GM12878 (cell line): ENCODE results near the gene NOP9. TPM values are rescaled to one million over a fixed set of nuclear protein-coding genes. Genes with fewer than 3 reads are reported as not detected.
A peak's percentile ranks its signal among the peaks of the same experiment; 100 is the strongest.

Source experiments
- ATAC-seq: fragments of 200-7000 bp; cut with Tn5 transposase; 3 replicates; pipeline ENCODE4 v1.9.1; 2020; ENCODE audit warnings: mild to moderate bottlenecking, moderate library complexity
- BruUV-seq: library from RNA; stranded (reverse); fragments of 400-500 nt; replicated peaks from 2 replicates; lab custom pipeline; 2021; lab: Mats Ljungman, UMichigan
- CTCF ChIA-PET: fragments of 300-600 bp; sonication (Branson Sonifier 250); formaldehyde crosslinking; extraction: SDS; loops from one replicate; lab custom pipeline; 2021; ENCODE audit warnings: inconsistent platforms; lab: Yijun Ruan, JAX
- POLR2A ChIA-PET: fragments of 350-600 bp; formaldehyde crosslinking; extraction: SDS; loops from one replicate; lab custom pipeline; 2021; ENCODE audit warnings: inconsistent platforms; lab: Charles Lee
- RAD21 ChIA-PET: fragments of 300-600 bp; sonication (Branson Sonifier 250); formaldehyde crosslinking; loops from one replicate; lab custom pipeline; 2023; ENCODE audit warnings: antibody characterized with exemption; ENCODE audit not compliant: unreplicated experiment; lab: Charles Lee
- SMC1A ChIA-PET: fragments of 300-600 bp; sonication (Branson Sonifier 250); formaldehyde crosslinking; loops from one replicate; lab custom pipeline; 2023; ENCODE audit not compliant: unreplicated experiment, uncharacterized antibody; lab: Charles Lee
- DNase-seq: peaks from one replicate; pipeline ENCODE4 v3.0.0-alpha.2; 2011; ENCODE audit warnings: low read depth, low spot score
- FAIRE-seq: peaks from 3 replicates; lab custom pipeline; 2011; peaks lifted over from hg19 to GRCh38; lab: Jason Lieb, UNC
- H2AFZ ChIP-seq: 2 replicates; pipeline ENCODE4 v1.6.0; 2011; ENCODE audit warnings: low read depth, low read length, control low read depth; ENCODE audit not compliant: control insufficient read depth
- H3K27ac ChIP-seq: 2 replicates; pipeline ENCODE4 v1.5.1; 2011; ENCODE audit warnings: control low read depth; ENCODE audit not compliant: control insufficient read depth, insufficient read depth
- H3K27me3 ChIP-seq, 2 experiments: replicated peaks in 1 of 2; 2 replicates each; pipeline versions ENCODE4 v1.6.0 to v1.6.1; 2011; ENCODE audit warnings: low read length in 1 of 2; ENCODE audit not compliant: control insufficient read depth in 2 of 2, insufficient read depth in 2 of 2
- H3K36me3 ChIP-seq, 2 experiments: 2 replicates each; pipeline ENCODE4 v1.5.1; 2011; ENCODE audit warnings: low read length in 1 of 2; ENCODE audit not compliant: control insufficient read depth in 2 of 2, insufficient read depth in 2 of 2
- H3K4me1 ChIP-seq: 2 replicates; pipeline ENCODE4 v1.6.1; 2011; ENCODE audit warnings: mild to moderate bottlenecking, low read length, moderate library complexity, mixed read lengths; ENCODE audit not compliant: control insufficient read depth, insufficient read depth
- H3K4me2 ChIP-seq: 2 replicates; pipeline ENCODE4 v1.6.0; 2011; ENCODE audit warnings: control low read depth; ENCODE audit not compliant: control insufficient read depth, insufficient read depth
- H3K4me3 ChIP-seq: fragments of 200-600 bp; sonication (generic); 2 replicates; pipeline ENCODE4 v1.5.1; 2016
- H3K79me2 ChIP-seq: 2 replicates; pipeline ENCODE4 v1.6.0; 2011; ENCODE audit warnings: low read length; ENCODE audit not compliant: control insufficient read depth, insufficient read depth
- H3K9ac ChIP-seq: 2 replicates; pipeline ENCODE4 v1.8.0; 2011; ENCODE audit warnings: low read length, control low read depth, mixed read lengths; ENCODE audit not compliant: control insufficient read depth, insufficient read depth
- H3K9me3 ChIP-seq: replicated peaks from 3 replicates; pipeline ENCODE4 v1.5.1; 2011; ENCODE audit warnings: mild to moderate bottlenecking, low read length; ENCODE audit not compliant: control insufficient read depth, insufficient read depth
- H4K20me1 ChIP-seq: 2 replicates; pipeline ENCODE4 v1.6.0; 2011; ENCODE audit not compliant: control insufficient read depth, insufficient read depth
- BHLHE40 ChIP-seq, 2 experiments: fragments of 450-650 bp in 1 of 2; IDR thresholded peaks; 2 replicates each; pipeline ENCODE4 v1.6.1; 2011 to 2017; ENCODE audit warnings: low read depth in 2 of 2, borderline replicate concordance in 1 of 2, improper control_type of control experiment in 1 of 2, low read length in 1 of 2, mild to moderate bottlenecking in 1 of 2
- ESRRA ChIP-seq: IDR thresholded peaks from 2 replicates; pipeline ENCODE4 v1.6.1; 2012; ENCODE audit warnings: mild to moderate bottlenecking, low read length, improper control_type of control experiment
- JUND ChIP-seq: IDR thresholded peaks from 2 replicates; pipeline ENCODE4 v1.6.1; 2012; ENCODE audit warnings: low read depth, mild to moderate bottlenecking, low read length, improper control_type of control experiment, moderate library complexity
- MTA2 ChIP-seq: fragments of 450-650 bp; IDR thresholded peaks from 2 replicates; pipeline ENCODE4 v1.6.1; 2016; ENCODE audit warnings: low read depth, mild to moderate bottlenecking, moderate library complexity
- SMAD5 ChIP-seq: IDR thresholded peaks from 2 replicates; pipeline ENCODE4 v1.6.1; 2016; ENCODE audit warnings: antibody characterized with exemption, low read depth
- SREBF2 ChIP-seq: IDR thresholded peaks from 2 replicates; pipeline ENCODE4 v1.6.1; 2012; ENCODE audit warnings: mild to moderate bottlenecking, low read length
- TARDBP ChIP-seq: IDR thresholded peaks from 2 replicates; pipeline ENCODE4 v1.6.1; 2016; ENCODE audit warnings: borderline replicate concordance
- ZNF622 ChIP-seq: fragments of 450-650 bp; IDR thresholded peaks from 2 replicates; pipeline ENCODE4 v1.6.1; 2017; ENCODE audit warnings: mild to moderate bottlenecking, inconsistent platforms
- WGBS: methylation state at CpG from one replicate; pipeline ENCODE4 v1.1.6; 2016; ENCODE audit warnings: low lambda C conversion rate; ENCODE audit not compliant: insufficient replicate concordance, insufficient coverage; ENCODE audit errors: missing lambda C conversion rate; 5-methylcytosine and 5-hydroxymethylcytosine counted together
- in situ Hi-C: fragments of 300-500 bp; cut with MboI; formaldehyde crosslinking; loops from 9 replicates; pipeline ENCODE4 v1.14.3; 2018; ENCODE audit warnings: mixed read lengths
- intact Hi-C: fragments of 100-400 bp; cut with micrococcal nuclease; formaldehyde crosslinking; loops from one replicate; pipeline ENCODE4 v1.14.2; 2022; ENCODE audit not compliant: unreplicated experiment
- polyA plus RNA-seq, 11 experiments: library from polyadenylated mRNA; depleted of rRNA in 4 of 11; unstranded in 6 of 11; stranded (reverse) in 5 of 11; fragments of >200 nt; fragmentation: Nextera tagmentation in 4 of 11; fragmentation: Illumina TruSeq in 1 of 11; extraction: Ambion mirVana in 4 of 11; extraction: Trizol in 1 of 11; gene quantifications; 1 replicate in 1 of 11; 2 replicates in 10 of 11; pipeline versions ENCODE4 v1.2.1 to v1.2.3, GENCODE V29; 2011 to 2016; ENCODE audit warnings: inconsistent platforms in 2 of 11, missing spikeins in 2 of 11, low read depth in 1 of 11
- total RNA-seq, 4 experiments: library from RNA; depleted of rRNA in 3 of 4; stranded (reverse); fragments of >200 nt in 3 of 4; fragmentation: Illumina TruSeq in 1 of 4; extraction: Trizol in 1 of 4; gene quantifications; 2 replicates each; pipeline versions ENCODE4 v1.2.1 to v1.2.3, GENCODE V29; 2013 to 2021
- TF ChIP-seq, protein P1 (sequence below): fragments of 450-650 bp; IDR thresholded peaks from 2 replicates; pipeline ENCODE4 v1.6.1; 2017; ENCODE audit warnings: low read depth, mild to moderate bottlenecking, moderate library complexity
- TF ChIP-seq, protein P2 (sequence below): fragments of 150-350 bp; IDR thresholded peaks from 2 replicates; pipeline ENCODE4 v1.6.1; 2016; ENCODE audit warnings: low read depth, low read length

NOP9 gene
- total and polyA plus RNA-seq, 10 of the 15 experiments (the other 5 are each of a cell fraction or from before 2014, with no cell fraction given) = 2.4 to 43.9 (median 20.3) TPM

DNA sequence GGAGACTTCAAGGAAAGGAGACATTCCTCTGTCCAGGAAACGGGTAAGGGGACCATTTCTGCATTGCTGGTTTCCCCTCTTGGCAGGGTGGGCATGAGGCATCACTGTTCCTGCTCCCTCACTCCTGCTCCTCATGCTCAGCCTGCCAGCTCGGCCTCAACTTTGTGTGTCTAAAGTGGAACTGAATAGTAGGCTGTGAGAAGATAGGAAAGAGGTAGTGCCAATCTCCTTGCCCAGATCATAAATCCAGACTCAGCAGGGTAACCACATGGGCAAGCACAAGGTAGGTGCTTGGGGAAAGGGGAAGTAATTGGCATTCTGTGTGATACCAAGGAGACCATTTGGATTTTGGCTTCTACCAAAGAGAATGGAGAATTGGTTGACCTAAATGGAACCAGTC lies 14.3 kb downstream of the NOP9 start:
- Histone ChIP-seq H3K36me3 (no peaks in the 10 kb centered on the region; a peak in 1 of 4 replicates), H4K20me1 (no peaks in the 10 kb centered on the region; the same call in 1 of the 2 replicates), H3K27me3 (no peaks in the 10 kb centered on the region), H2AFZ (no peak overlapping the region), H3K79me2 (no peaks in the 10 kb centered on the region), H3K9me3 (no peaks in the 10 kb centered on the region), H3K4me3 (no peak overlapping the region), H3K4me2 (0 out of 2 replicates have a peak overlapping the region, but pooled peaks have one; percentile 8), H3K27ac (no peak overlapping the region), H3K4me1 (peaks cover 29% of the 10 kb centered on the region), H3K9ac (no peak overlapping the region)
- WGBS = 89% methylated on average over 2 of the region's 2 CpGs
- ChIA-PET CTCF (interaction anchor here (1.3 to 7.9 kb wide), 3 partner anchors 17 to 117 kb away, joined by 3 to 58 read pairs (median 6); partner anchors contain the start of gene KHNYN), SMC1A (interaction anchor here (0.7 to 2.4 kb wide), 2 partner anchors 53 to 117 kb away, joined by 3 to 5 read pairs; no protein-coding TSS in a partner anchor), RAD21 (no interaction called here), POLR2A (interaction anchor here (0.7 to 1.3 kb wide), 3 partner anchors 9 to 18 kb away, joined by 3 to 4 read pairs (median 4); partner anchors contain the start of genes DHRS1 and NOP9)
- DNase-seq (no peak), FAIRE-seq (no peak), ATAC-seq (no peak)
- TF ChIP-seq JUND (no peak), MTA2 (no peak), SREBF2 (no peak)
- in situ Hi-C loops (no loop called here), intact Hi-C loops (no loop called here)
- BruUV-seq = no TSS peak

DNA sequence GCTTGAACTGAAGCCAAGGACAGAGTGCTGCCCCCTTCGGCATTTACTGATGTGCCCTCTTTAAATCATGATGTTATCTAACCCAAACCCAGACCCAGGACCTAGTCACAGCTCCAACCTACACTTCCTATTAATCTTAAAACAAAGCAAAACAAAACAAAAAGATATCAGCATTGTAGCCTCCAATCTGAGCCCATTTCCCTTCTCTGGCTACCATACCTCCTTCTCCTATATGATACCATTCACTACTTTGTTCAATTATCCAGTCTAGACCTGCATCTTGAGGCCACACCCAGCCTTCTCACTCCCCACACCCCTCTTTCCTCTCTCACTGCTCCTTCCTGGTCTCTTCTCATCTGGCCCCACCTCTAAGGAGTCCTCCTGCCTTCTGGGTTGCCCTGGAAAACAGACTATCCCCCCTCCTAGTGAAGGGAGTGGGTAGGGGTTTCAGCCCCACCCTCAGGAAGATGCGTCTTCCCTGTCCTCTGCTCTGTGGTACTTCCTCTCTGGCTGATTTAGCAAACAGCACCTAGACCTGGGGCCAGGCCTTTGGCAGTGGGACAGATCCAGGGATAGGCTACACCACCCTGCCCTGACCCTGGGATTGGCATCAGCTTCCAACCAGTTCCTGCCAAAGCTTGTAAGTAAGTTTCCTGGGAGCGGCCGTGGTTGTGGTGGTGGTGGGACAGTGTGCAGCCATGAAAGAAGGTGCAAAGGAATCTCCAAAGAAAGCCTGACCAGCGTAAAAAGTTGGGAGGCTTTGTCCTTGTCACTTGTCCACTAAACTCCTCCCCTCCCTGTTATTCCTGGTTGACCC lies 14.9 kb downstream of the NOP9 start:
- in situ Hi-C loops (no loop called here), intact Hi-C loops (no loop called here)
- DNase-seq = no peak
- no peak for ATAC-seq
- Histone ChIP-seq H3K27ac (no peak overlapping the region), H3K4me2 (no peak overlapping the region), H3K9ac (no peak overlapping the region), H2AFZ (no peak overlapping the region), H3K4me3 (no peak overlapping the region), H3K79me2 (no peaks in the 10 kb centered on the region), H3K4me1 (peaks cover 29% of the 10 kb centered on the region), H4K20me1 (no peaks in the 10 kb centered on the region; the same call in 1 of the 2 replicates), H3K36me3 (no peaks in the 10 kb centered on the region; a peak in 1 of 4 replicates), H3K9me3 (no peaks in the 10 kb centered on the region), H3K27me3 (no peaks in the 10 kb centered on the region)
- SMC1A ChIA-PET = no interaction called here
- RAD21 ChIA-PET = no interaction called here
- POLR2A ChIA-PET = interaction anchor here (0.8 to 1.3 kb wide), 2 partner anchors 8 to 15 kb away, joined by 3 to 4 read pairs; partner anchors contain the start of genes DHRS1 and NOP9
- 96% methylated on average over 5 of the region's 5 CpGs for WGBS
- TSS peak; percentile 40 for BruUV-seq
- CTCF ChIA-PET = interaction anchor here (1.3 to 7.9 kb wide), 3 partner anchors 18 to 116 kb away, joined by 3 to 58 read pairs (median 6); partner anchors contain the start of gene KHNYN
- FAIRE-seq = no peak
- TF ChIP-seq, protein P1, sequence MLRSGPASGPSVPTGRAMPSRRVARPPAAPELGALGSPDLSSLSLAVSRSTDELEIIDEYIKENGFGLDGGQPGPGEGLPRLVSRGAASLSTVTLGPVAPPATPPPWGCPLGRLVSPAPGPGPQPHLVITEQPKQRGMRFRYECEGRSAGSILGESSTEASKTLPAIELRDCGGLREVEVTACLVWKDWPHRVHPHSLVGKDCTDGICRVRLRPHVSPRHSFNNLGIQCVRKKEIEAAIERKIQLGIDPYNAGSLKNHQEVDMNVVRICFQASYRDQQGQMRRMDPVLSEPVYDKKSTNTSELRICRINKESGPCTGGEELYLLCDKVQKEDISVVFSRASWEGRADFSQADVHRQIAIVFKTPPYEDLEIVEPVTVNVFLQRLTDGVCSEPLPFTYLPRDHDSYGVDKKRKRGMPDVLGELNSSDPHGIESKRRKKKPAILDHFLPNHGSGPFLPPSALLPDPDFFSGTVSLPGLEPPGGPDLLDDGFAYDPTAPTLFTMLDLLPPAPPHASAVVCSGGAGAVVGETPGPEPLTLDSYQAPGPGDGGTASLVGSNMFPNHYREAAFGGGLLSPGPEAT = no peak
- TF ChIP-seq, protein P2, sequence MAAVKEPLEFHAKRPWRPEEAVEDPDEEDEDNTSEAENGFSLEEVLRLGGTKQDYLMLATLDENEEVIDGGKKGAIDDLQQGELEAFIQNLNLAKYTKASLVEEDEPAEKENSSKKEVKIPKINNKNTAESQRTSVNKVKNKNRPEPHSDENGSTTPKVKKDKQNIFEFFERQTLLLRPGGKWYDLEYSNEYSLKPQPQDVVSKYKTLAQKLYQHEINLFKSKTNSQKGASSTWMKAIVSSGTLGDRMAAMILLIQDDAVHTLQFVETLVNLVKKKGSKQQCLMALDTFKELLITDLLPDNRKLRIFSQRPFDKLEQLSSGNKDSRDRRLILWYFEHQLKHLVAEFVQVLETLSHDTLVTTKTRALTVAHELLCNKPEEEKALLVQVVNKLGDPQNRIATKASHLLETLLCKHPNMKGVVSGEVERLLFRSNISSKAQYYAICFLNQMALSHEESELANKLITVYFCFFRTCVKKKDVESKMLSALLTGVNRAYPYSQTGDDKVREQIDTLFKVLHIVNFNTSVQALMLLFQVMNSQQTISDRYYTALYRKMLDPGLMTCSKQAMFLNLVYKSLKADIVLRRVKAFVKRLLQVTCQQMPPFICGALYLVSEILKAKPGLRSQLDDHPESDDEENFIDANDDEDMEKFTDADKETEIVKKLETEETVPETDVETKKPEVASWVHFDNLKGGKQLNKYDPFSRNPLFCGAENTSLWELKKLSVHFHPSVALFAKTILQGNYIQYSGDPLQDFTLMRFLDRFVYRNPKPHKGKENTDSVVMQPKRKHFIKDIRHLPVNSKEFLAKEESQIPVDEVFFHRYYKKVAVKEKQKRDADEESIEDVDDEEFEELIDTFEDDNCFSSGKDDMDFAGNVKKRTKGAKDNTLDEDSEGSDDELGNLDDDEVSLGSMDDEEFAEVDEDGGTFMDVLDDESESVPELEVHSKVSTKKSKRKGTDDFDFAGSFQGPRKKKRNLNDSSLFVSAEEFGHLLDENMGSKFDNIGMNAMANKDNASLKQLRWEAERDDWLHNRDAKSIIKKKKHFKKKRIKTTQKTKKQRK = no peak
- TF ChIP-seq ESRRA (no peak), TARDBP (no peak), SMAD5 (no peak), BHLHE40 (IDR thresholded peaks at IDR 0.05; ENCODE audit: borderline replicate concordance in 1 of 2, low read depth in 2 of 2, low read length in 1 of 2) (no peak), ZNF622 (no peak)
